Stimulated activated CD4-positive, alpha-beta T cell treated with anti-CD3 and anti-CD28 coated beads, Interleukin-2, amount 100 ng/mL, for 24 hours (primary cell): ENCODE data around the gene PCDH15.

Experiments used
- DNase-seq, 2 donors: peaks; one replicate each; pipeline ENCODE4 v3.0.0-alpha.2; 2020

The PCDH15 gene

DNA sequence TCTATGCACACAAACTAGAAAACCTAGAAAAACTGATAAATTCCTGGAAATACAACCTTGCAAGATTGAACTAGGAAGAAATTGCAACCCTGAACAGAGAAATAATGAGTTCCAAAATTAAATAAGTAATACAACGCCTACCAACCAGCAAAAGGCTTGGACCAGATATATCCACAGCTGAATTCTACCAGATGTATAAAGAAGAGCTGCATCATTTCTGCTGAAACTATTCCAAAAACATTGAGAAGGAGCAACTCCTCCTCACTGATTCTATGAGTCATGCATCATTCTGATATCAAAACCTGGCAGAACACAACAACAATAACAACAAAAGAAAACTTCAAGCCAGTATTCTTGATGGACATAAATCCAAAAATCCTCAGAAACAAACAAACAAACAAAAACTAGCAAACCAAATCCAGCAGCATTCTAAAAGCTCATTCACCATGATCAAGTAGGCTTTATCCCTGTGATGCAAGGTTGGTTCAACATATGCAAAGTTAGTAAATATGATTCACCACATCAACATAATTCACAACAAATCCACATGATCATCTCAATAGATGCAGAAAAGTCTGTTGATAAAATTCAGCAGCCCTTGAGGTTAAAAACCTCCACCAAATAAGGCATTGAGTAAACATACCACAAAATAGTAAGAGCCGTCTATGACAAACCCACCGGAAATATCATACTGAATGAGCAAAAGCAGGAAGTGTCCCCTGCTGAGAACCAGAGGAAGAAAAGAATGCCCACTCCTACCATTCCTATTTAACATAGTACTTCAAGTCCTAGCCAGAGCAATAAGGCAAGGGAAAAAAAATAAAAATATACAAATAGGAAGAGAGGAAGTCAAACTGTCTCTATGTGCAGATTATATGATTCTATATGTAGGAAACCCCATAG lies 98.2 kb downstream of the PCDH15 start:
- no peak for DNase-seq

DNA sequence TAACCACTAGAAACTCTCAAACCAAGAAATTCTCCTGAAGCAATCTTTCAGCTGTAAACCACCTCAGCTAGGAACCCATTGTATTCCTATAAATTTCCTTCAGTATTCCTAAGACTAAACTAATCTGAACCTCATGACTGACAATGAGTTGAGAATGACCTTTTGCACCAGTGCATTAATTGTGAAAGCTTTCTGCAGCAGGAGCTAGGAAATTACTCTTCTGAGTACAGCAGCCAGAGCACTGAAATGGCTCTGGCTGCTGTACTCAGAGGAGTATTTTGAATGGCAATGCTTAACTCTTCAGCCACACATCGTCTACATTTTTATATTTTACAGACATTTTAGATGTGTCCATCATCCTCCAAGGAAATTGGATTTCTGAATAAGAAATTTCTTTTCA lies 109.7 kb downstream of the PCDH15 start:
- DNase-seq, result no peak

DNA sequence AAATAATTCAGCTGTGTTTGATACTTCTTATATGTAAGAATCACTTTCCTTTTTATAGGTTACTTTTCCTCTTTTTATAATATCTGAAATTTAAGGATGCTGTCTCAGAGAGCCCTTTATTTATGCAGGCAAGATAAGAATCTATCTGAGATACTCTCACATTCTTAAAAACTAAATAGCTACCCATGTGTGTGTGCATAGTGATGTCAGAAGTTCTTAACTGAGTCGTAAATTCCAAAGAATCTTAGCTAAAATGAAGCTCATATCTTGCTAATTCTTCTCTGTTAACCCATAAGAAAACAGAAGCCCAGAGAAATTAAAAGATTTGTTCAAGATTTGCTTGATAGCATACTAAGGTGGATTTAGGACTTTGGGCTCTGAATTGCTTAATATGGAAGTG lies 118.5 kb downstream of the PCDH15 start:
- no peak for DNase-seq

DNA sequence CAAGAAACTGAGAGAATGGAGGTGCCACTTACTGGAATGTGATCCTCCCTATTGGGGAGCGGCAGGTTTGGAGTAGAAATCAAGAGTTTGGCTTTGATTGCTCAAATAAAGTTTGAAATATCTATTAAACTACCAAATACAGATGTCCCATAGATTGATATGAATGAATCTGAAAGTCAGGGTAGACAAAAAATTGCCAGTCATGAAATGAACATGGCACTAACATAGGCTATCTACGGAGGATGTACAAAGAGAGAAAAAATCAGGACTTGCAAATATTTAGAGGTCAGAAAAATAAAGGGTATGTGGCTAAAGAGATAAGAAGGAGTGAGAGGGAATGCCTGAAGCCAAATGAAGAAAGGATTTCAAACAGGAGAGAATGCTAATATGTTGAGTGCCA lies 119.9 kb downstream of the PCDH15 start:
- no peak for DNase-seq

DNA sequence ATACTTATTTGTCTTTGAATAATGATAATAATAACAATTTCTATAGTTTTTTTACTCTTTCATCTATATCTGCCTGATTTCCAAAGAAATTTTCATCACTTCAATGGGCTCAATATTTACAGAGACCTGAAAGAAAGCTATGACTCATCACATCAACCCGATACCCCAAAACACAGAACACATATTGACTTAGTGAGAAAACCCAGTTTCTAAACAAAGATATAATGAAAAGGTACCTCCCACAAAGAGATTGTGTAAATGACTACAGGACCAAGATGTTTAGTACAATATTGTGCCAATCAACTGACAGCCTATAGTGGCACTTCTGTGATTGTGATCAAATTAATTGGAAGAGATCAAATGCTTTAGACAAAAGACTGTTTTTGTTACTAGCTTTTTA lies 133.9 kb downstream of the PCDH15 start:
- no peak for DNase-seq

DNA sequence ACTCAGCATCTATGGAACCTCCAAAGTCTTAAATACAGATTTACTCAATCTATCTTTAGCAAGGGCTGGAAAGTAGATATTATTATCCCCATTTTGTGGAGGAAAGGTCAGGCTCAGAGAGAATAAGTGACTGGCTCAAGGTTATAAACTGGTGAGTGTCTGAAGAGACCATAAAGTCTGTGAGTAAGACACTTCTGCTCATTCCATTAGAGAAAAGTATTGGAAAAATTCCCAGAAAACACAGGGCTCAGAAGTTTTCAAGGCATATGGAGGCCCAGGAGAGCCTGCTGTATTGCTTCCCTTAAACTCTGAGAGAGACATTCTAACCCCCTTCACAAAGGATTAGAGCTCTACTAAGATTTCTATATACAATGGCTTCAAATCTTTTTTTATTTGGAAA lies 134.8 kb downstream of the PCDH15 start:
- DNase-seq, result no peak

DNA sequence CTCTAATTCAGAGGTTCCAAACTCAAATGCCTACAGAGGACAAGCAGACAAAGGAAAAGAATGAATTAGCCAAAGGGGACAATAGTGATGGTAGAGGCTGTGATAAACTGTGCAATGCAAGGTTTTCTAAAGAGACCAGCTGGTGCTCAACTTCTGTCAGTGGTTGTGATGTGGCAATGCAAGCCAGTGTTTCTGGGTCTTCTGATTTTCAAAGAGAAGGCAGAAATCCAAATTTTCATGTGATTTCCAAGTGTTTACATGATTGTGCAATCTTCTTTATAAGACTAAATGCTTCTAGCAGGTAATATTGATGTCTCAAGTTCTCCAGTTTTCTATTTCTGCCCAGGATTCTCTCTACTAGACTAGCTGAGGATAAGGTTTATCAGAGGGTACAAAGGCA lies 135.9 kb downstream of the PCDH15 start:
- DNase-seq, result no peak

DNA sequence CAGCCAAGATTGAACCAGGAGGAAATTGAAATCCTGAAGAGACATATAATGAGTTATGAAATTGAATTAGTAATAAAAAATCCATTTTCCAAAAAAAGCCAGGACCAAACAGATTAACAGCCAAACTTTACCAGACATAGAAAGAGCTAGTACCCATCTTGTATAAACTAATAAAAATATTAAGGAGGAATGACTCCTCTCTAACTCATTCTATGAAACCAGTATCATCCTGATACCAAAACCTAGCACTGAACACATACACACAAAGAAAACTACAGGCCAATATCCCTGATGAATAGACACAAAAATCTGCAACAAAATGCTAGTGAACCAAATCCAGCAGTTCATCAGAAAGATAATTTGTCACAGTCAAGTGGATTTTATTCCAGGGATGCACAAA lies 140.6 kb downstream of the PCDH15 start:
- DNase-seq, result no peak

DNA sequence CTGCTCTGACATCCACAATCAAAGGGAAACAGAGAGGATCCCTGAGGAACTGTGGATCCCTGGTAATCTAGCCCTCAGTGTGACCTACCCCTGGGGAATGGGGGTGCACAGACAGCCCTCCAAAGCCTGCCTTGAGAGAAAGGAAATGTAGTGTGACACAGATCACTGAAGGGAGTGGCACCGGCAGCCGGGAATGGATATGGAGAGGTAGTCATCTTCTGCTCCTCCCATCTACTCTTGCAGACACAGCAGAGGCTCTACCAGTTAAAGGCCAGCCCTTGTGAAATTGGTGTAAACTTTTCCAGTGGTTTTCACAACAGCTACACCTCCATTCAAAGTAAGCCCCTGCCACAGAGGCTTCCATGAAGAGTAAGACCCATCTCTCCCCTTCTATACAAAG lies 144.4 kb downstream of the PCDH15 start:
- no peak for DNase-seq

DNA sequence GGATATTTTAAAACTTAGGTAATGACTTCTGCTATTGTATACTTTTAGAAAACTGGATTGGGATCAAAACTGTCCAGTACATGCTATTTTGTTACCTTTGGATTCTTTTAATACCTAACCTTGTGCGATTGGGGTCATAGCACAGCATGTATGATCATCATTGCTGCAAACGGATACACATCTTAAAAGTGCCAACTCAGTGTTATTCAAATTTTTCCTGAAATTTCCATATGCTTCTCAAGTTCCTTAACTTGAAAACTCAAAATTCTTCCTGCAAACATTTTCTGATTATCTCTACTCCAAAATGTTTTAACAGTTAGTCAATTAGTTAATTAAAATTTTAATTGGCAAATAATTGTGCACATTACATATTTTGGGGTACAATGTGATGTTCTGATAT lies 147.5 kb downstream of the PCDH15 start:
- DNase-seq, result no peak

DNA sequence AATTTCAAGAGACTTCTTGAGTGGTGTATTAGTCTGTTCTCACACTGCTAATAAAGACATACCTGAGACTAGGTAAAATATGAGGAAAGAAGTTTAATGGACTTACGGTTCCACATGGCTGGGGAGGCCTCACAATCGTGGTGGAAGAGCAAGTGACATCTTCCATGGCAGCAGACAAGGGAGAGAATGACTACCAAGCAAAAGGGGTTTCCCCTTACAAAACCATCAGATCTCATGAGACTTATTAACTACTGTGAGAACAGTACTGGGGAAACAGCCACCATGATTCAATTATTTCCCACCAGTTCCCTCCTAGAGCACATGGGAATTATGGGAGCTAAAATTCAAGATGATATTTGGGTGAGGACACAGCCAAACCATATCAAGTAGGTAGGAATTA lies 150.5 kb downstream of the PCDH15 start:
- no peak for DNase-seq

DNA sequence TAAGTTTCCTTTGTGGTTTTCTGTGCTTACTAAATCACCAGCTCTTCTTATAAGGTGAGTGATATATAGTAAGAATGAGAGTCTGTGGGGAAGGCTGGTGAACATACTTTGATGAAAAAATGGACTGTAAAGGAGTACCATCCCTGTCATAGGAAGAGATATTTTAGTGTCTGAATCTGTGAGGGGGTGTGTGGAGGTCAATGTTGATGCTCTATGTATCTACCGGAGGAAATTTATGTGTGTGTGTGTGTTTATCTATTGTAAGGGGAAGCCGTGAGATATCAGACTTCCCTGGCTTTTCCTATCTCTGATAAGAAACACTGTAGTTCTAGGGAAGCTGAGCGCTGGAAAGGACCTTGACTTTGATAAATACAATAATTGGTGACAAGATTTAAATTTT lies 179.0 kb downstream of the PCDH15 start:
- no peak for DNase-seq

DNA sequence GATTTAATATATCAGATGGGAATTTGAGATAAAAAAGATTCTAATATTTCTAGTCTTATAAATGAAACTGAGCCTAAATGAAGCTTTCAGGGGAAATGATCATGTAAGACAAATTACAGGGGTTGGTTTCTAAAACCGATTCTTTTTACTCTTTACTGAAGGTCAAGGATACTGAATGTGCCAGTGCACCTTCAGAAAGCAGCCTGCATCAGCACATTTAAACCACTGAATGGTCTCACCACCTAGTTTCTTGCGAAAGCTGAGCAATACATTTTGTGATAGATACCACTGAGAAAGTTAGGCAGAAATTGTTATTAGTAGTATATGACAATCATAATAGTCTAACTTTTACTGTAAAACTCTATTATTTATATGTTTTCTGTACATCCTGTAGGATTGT lies 180.7 kb downstream of the PCDH15 start:
- DNase-seq, result no peak

DNA sequence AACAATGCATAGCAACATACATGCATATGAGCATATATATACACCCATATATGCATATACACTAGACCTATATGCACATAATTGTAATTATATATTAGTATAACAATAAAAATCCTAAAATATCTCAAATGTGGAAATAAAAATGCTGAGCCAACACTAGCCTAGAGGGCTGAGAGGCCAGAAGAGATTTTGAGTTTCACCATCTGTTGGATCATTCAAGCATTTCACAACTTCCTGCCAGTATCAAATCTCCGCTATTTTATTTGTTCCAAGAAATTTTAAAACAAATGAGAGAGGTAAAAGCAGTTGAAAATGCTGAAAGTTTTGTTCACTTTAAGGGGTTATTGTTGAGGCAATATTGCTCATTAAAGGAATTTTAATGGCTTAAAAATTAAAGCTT lies 187.0 kb downstream of the PCDH15 start:
- no peak for DNase-seq

DNA sequence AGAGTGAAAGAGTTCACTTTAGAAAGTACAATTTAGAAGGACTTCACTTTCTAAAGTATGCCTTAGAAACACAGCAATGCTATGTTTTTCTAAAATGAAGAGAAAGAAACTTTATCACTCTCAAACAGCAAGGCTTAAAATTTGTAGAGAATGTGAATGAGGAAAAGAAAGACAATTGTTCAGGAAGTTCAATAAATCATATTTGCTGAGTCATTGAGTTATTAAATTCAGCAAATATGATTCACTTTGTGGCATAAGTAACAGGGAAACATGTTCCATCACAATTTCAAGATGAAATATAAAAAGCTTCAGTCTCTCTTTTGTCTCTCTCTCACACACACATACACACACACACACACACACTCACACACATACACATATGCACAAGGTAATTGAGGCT lies 187.9 kb downstream of the PCDH15 start:
- no peak for DNase-seq

DNA sequence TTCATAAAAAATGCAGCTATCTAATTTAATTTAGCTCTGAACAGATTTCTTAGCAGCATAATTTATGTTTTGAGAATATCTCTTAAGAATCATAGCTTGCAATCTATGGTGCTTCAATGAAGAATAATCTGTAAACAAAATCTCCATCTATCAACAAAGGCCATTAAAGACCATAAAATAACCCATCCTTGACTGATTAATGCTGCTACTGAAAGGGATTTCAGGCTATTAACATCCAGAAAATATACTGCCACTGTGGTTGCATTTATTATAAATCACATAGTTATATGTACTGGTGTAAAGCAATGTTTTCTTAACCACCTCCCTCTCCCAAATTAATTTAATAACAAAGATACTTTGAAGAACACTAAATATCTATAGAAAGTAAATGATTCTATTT lies 191.6 kb downstream of the PCDH15 start:
- no peak for DNase-seq

DNA sequence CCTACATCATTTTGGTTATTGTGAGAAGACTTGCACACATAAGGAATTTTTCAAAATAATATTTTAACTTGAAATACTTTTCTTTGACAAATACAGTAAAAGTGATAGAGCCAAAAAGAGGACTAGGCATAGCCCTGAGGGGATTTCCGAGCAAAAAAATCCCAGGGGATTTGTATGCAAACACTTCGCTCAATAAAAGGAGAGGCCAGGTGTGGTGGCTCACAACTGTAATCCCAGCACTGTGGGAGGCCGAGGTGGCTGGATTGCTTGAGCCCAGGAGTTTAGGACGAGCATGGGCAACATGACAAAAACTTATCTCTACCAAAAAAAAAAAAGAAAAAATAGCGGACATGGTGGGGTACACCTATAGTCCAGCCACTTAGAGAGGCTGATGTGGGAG lies 193.0 kb downstream of the PCDH15 start:
- DNase-seq, result no peak

DNA sequence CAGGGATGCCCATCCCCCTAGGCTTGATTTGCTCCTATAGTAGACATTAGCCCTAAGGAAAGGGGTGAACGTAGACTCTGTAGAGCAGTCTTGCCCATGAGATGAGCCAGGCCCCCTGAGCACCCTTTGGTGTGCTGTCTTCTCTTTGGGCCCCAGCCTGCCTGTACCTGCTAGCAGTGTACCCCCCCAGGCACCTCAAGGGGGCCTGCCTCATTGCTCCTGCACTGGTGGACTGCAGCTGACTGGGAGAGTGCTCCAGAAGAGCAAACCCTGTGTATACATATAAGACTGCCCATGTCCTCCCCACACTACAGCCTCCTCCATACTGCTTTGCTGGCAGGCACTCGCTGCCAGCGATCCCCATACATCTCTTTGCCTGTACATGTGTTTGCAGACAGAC lies 206.7 kb downstream of the PCDH15 start:
- DNase-seq, result no peak

DNA sequence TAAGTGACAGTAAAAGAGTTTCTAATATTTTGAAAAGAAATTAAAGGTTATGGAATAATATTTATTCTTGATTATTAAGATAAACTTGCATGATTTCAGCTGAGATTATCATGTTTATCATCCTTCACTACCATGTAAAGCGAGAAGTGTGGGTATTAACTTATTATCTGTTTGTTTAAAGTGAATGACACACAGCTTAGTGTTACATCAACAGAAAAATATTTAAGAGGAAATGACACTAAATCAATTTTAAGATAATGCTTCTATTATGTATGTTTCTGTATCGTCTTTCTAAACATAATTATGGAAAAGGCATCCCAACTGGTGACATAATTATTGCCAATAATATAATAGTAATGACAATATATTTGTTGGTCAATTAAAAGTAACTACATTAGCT lies 213.1 kb downstream of the PCDH15 start:
- no peak for DNase-seq

DNA sequence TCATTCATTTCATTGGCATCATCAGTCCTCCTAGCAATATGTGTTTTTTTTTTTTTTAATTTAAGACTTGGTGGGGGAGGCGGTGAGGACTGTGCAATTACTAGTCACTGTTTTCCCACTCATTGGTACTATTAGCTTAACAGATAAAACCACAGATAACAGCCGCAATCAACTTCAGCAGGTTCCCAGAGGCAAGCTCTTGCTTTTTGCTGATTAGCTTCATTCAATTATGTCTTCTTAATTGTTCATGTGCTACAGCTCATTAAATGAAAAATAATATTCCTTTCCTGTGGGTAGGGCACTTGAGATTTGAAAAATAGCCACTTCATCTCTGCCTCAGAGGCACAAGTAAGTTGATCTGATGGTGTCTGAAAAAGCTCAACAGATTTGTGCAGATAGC lies 215.5 kb downstream of the PCDH15 start:
- DNase-seq, result no peak

DNA sequence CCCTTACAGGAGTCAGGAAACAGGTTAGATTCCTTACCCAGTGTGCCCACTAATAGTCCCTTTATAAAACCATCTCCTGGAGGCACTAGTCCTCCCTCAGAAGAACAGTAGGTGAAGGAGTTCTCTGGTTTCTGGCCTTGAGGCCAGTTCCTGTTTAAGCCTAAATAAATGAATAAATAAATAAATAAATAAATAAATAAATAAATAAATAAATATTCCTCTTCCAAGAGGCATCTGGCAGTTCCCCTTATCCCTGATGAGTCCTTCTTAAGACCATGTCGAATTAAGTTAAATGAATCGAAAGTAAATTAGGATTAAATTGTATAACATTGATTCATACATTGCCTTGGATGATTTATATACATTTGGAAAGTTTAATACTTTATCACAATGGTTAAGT lies 223.3 kb downstream of the PCDH15 start:
- no peak for DNase-seq

DNA sequence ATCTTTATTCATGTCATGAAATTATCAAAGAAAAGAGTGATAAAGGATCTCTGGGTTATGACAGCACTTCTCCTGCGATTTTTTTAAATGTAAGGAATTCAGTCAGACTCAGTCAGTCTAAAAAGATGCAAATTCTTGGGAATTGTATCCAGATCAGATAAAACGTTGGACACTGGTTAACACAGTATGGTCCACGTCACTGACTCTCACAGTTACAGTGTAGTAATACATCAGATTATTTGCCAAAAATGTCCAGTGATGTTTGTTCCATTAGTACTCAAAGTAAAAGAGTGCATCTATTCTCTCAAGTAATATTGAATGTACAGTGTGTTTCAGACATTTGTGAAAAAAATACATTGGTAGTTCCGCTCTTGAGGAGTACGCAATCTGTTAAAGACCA lies 224.5 kb downstream of the PCDH15 start:
- DNase-seq, result no peak

DNA sequence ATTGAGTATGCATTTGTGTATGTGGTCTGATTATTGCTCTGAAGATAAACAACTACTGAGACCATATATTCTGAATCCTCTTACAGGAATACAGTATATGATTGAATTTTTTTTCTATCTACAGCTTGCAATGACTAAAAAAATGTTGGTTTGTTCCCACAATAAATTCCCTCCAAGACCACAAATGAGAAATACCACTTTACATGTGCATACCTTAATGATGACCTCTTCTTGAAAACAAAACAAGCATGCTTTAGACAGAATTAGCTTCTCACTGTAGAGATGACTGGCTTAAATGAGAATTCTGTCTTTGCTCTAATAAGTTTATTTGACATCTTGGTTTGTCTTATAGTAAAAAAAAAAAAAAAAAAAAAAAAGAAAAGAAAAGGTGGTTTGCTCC lies 241.5 kb downstream of the PCDH15 start:
- no peak for DNase-seq

DNA sequence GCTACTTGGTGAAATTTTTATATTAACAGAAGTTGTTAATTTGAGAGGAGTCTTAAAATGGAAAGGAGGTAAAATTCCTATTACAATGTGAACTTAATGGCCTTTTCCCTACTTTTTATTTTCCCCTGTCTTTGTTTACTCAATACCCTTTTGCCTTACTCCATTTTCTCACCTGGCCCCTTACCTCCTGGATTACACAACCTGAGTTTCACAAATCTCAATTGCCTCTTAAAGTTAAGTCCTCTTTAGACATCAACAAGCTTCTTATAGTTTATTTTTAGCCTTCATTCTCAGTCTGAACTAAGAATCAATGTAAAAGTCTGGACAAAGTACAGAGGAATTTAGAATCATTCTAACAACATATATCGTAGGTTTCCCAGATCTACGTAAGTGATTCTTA lies 247.0 kb downstream of the PCDH15 start:
- DNase-seq, result no peak

DNA sequence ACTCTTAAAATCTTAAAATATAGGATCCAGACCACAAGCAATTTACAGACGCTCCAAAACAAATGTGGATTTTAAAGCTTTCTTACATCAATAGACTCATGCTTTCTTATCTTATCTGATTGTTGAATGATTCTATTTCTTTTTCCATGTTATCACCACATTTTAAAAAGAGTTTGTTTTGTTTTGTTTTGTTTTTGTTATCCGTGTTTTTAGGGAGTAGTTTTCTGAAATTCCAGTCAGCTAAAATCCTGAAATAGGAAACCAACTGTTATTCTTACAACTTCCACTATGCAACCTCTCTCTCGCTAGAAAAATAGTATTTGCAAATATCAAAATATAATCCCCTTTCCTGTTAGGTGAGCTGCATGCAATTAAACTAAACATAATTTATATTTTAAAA lies 251.0 kb downstream of the PCDH15 start:
- no peak for DNase-seq
